ENCODE measurements around the gene ADD2.

DNA sequence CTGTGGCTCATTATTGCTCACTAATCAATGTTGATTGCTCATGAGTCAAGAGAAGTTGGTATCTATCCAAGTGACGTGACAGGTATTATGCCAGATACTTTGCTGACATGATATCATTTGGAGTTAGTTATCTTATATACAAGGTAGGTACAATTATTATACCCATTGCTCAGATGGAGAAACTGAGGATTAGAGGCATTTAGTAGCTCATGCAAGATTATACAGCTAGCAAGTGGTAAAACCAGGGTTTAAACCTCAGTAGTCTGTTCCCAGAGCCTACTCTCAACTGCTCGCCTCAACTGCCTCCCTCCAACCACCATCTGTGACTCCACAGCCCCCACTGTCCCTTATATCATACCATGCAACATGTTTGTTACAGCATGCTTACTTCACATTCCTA is 16.3 kb upstream of the ADD2 start:
- TF ChIP-seq EZH2 (IDR thresholded peaks at IDR 0.05) = no peak
- TF ChIP-seq POLR2AphosphoS5 (IDR thresholded peaks at IDR 0.05; ENCODE audit: borderline replicate concordance, low read depth, low read length) = no peak
- TF ChIP-seq FOXP2 (optimal IDR thresholded peaks at IDR 0.05; ENCODE audit: control extremely low read depth, extremely low read length, insufficient read depth) = no peak
